GM21786 (cell line): Measurements from ENCODE around the gene TDRD3.
"Not testable (repeated sequence)": the region's sequence is repeated elsewhere in the genome, so short reads cannot be mapped to it uniquely, and the experiment has no call there.

Source experiments
- ATAC-seq: cut with Tn5 transposase; IDR thresholded peaks from one replicate; pipeline ENCODE4 v1.9.1; 2021; ENCODE audit not compliant: unreplicated experiment

Gene TDRD3

GRCh38 chr13:60398379-60398891 lies 1.4 kb downstream of the TDRD3 start:
- ATAC-seq: no peak

GRCh38 chr13:60398907-60399589 lies 2.0 kb downstream of the TDRD3 start:
- no peak for ATAC-seq

- no peak for ATAC-seq
Observed at GRCh38 chr13:60402022-60402421, 5.0 kb downstream of the TDRD3 start.

- no peak for ATAC-seq
Observed at GRCh38 chr13:60407095-60407494, 10.1 kb downstream of the TDRD3 start.

GRCh38 chr13:60407852-60408251 lies 10.8 kb downstream of the TDRD3 start:
- not testable (repeated sequence) for ATAC-seq

- ATAC-seq: not testable (repeated sequence)
Observed at GRCh38 chr13:60409574-60410292, 12.7 kb downstream of the TDRD3 start.

GRCh38 chr13:60410299-60410698 lies 13.3 kb downstream of the TDRD3 start:
- no peak for ATAC-seq

- no peak for ATAC-seq
Observed at GRCh38 chr13:60411464-60411863, 14.4 kb downstream of the TDRD3 start.

- no peak for ATAC-seq
Observed at GRCh38 chr13:60411983-60412382, 15.0 kb downstream of the TDRD3 start.

GRCh38 chr13:60412909-60413616 lies 16.0 kb downstream of the TDRD3 start:
- ATAC-seq: no peak

- ATAC-seq: no peak
Observed at GRCh38 chr13:60414177-60414576, 17.2 kb downstream of the TDRD3 start.

- ATAC-seq: no peak
Observed at GRCh38 chr13:60417734-60418133, 20.7 kb downstream of the TDRD3 start.

GRCh38 chr13:60418954-60419353 lies 21.9 kb downstream of the TDRD3 start:
- ATAC-seq: no peak

- ATAC-seq: no peak
Observed at GRCh38 chr13:60425332-60425731, 28.3 kb downstream of the TDRD3 start.

- ATAC-seq: no peak
Observed at GRCh38 chr13:60426075-60426474, 29.1 kb downstream of the TDRD3 start.

GRCh38 chr13:60427285-60427684 lies 30.3 kb downstream of the TDRD3 start:
- ATAC-seq: peak; percentile 45

- ATAC-seq: peak; percentile 75
Observed at GRCh38 chr13:60431108-60431700, 34.2 kb downstream of the TDRD3 start.

GRCh38 chr13:60433505-60433904 lies 36.5 kb downstream of the TDRD3 start:
- no peak for ATAC-seq

- no peak for ATAC-seq
Observed at GRCh38 chr13:60435762-60436374, 38.8 kb downstream of the TDRD3 start.

GRCh38 chr13:60439201-60439600 lies 42.2 kb downstream of the TDRD3 start:
- ATAC-seq: no peak

GRCh38 chr13:60441761-60442160 lies 44.7 kb downstream of the TDRD3 start:
- ATAC-seq: no peak
